Stimulated activated naive CD8-positive, alpha-beta T cell treated with anti-CD3 and anti-CD28 coated beads, Interleukin-15, amount 100 ng/mL, for 72 hours (primary cell): Measurements from ENCODE around the gene EIF1.
"Not testable (repeated sequence)": the region's sequence is repeated elsewhere in the genome, so short reads cannot be mapped to it uniquely, and the experiment has no call there.

ENCODE experiments used
- ATAC-seq: fragments of 150-1000 bp; cut with Tn5 transposase; 2 replicates; pipeline ENCODE4 v1.10.0; 2021; ENCODE audit warnings: mild to moderate bottlenecking, moderate library complexity
- DNase-seq, 2 donors: peaks; one replicate each; pipeline ENCODE4 v3.0.0; 2021 to 2022
- H3K27ac Mint-ChIP-seq, 2 donors: one replicate each; pipeline ENCODE4 v1.8.0; 2022; ENCODE audit warnings: mild to moderate bottlenecking in 2 of 2, mixed read lengths in 2 of 2, moderate library complexity in 2 of 2
- H3K27me3 Mint-ChIP-seq: one replicate; pipeline ENCODE4 v1.8.0; 2022; ENCODE audit warnings: mixed read lengths
- H3K4me1 Mint-ChIP-seq: one replicate; pipeline ENCODE4 v1.8.0; 2022; ENCODE audit warnings: mild to moderate bottlenecking, mixed read lengths
- H3K4me3 Mint-ChIP-seq, 2 donors: one replicate each; pipeline ENCODE4 v1.8.0; 2022; ENCODE audit warnings: mild to moderate bottlenecking in 2 of 2, mixed read lengths in 2 of 2, moderate library complexity in 1 of 2
- H3K9me3 Mint-ChIP-seq, 2 donors: one replicate each; pipeline ENCODE4 v1.8.0; 2022; ENCODE audit warnings: mixed read lengths in 2 of 2

The EIF1 gene

DNA sequence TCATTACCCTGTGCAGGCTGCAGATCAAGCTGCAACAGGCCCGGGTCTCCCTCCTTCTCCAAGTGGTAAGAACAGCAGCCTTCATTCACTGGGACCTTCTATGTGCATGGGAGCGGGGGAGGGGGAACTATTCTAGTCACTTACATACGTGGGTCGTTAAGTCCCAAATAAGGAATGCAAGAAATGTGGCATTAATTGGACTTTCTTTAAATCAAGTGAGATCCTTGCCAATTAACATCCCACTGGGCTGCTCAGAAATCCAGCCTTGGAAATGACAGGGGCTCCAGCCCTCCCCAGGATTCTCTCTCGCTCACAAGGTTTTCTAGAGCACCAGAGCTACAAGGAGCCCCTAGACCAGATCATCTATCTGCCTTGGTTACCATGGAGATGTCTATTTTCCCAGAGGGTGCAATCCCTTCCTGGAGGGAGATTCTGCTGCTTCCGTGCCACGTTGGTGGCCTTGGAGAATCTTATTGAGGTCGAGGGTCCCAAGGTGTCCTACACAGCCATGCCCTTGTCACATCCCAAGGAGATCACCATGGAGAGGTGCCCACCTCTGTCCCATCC is 5.2 kb upstream of the EIF1 start:
- ATAC-seq (no peak), DNase-seq (no peak)
- peaks cover 59% of the 10 kb centered on the region for H3K4me1 Mint-ChIP-seq
- no peak overlapping the region for H3K27ac Mint-ChIP-seq
- H3K27me3 Mint-ChIP-seq, result no peaks in the 10 kb centered on the region
- peaks cover 0 to under 1% of the 10 kb centered on the region in 2 donors for H3K9me3 Mint-ChIP-seq
- H3K4me3 Mint-ChIP-seq, result no peak overlapping the region

GRCh38 chr17:41684035-41684434 is 4.7 kb upstream of the EIF1 start:
- no peak for ATAC-seq
- no peak overlapping the region for H3K4me3 Mint-ChIP-seq

DNA sequence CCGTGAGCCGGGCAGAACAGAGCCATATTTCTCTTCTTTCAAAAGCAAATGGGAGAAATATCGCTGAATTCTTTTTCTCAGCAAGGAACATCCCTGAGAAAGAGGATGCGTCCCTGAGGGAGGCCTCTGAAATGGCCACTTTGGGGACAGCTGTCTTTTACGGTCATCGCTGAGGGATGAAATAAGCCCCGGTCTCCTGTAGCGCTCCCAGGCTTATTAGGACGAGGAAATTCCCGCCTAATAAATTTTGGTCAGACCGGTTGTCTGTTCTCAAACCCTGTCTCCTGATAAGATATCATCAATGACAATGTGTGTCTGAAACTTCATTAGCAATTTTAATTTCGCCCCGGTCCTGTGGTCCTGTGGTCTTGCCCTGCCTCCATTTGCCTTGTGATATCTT is 2.9 kb upstream of the EIF1 start:
- not testable (repeated sequence) for DNase-seq, H3K27me3 Mint-ChIP-seq, H3K4me3 Mint-ChIP-seq, H3K27ac Mint-ChIP-seq, ATAC-seq, H3K9me3 Mint-ChIP-seq
- peaks cover 60% of the 10 kb centered on the region for H3K4me1 Mint-ChIP-seq

More at GRCh38 chr17:41684035-41684434, 4.7 kb upstream of the EIF1 start:
- no peak for DNase-seq
- Mint-ChIP-seq H3K27ac (no peak overlapping the region), H3K9me3 (no peaks in the 10 kb centered on the region), H3K27me3 (no peaks in the 10 kb centered on the region), H3K4me1 (peaks cover 59% of the 10 kb centered on the region)

GRCh38 chr17:41686281-41686680 is 2.4 kb upstream of the EIF1 start:
- ATAC-seq, result no peak

GRCh38 chr17:41687828-41688640 is 651 bp upstream of the EIF1 start:
- peak; percentile 34 for ATAC-seq
- H3K27ac Mint-ChIP-seq, result peak overlapping the region; percentile 100
- no peaks in the 10 kb centered on the region for H3K27me3 Mint-ChIP-seq
- no peaks in the 10 kb centered on the region for H3K9me3 Mint-ChIP-seq
- peak; percentile 45 to 63 for DNase-seq
- peak overlapping the region; percentile 98 to 100 for H3K4me3 Mint-ChIP-seq
- H3K4me1 Mint-ChIP-seq, result peaks cover 62% of the 10 kb centered on the region

More at GRCh38 chr17:41686281-41686680, 2.4 kb upstream of the EIF1 start:
- Mint-ChIP-seq H3K27ac (no peak overlapping the region), H3K9me3 (no peaks in the 10 kb centered on the region), H3K4me1 (peaks cover 65% of the 10 kb centered on the region), H3K27me3 (no peaks in the 10 kb centered on the region), H3K4me3 (no peak overlapping the region)
- no peak for DNase-seq

- peaks cover 62% of the 10 kb centered on the region for H3K4me1 Mint-ChIP-seq
- DNase-seq (peak; percentile 69 to 73), ATAC-seq (peak; percentile 16)
- H3K27me3 Mint-ChIP-seq, result no peaks in the 10 kb centered on the region
- peak overlapping the region; percentile 100 for H3K27ac Mint-ChIP-seq
- H3K9me3 Mint-ChIP-seq, result no peaks in the 10 kb centered on the region
- H3K4me3 Mint-ChIP-seq, result peak overlapping the region; percentile 98 to 100
Observed at GRCh38 chr17:41689497-41690299, 1.0 kb downstream of the EIF1 start.

- ATAC-seq, result no peak
- Mint-ChIP-seq H3K27me3 (no peaks in the 10 kb centered on the region), H3K27ac (peak overlapping the region; percentile 100), H3K4me1 (peaks cover 67% of the 10 kb centered on the region), H3K4me3 (peak overlapping the region; percentile 98 to 100), H3K9me3 (no peaks in the 10 kb centered on the region)
- no peak for DNase-seq
Observed at GRCh38 chr17:41690497-41690896, 1.8 kb downstream of the EIF1 start.

- no peaks in the 10 kb centered on the region for H3K9me3 Mint-ChIP-seq
- H3K27me3 Mint-ChIP-seq, result no peaks in the 10 kb centered on the region
- DNase-seq (peak in 1 of 2 donors; percentile 43), ATAC-seq (no peak)
- H3K4me1 Mint-ChIP-seq, result peaks cover 74% of the 10 kb centered on the region
- peak overlapping the region; percentile 100 for H3K27ac Mint-ChIP-seq
- peak overlapping the region; percentile 98 to 100 for H3K4me3 Mint-ChIP-seq
Observed at GRCh38 chr17:41691031-41691777, 2.5 kb downstream of the EIF1 start.

DNA sequence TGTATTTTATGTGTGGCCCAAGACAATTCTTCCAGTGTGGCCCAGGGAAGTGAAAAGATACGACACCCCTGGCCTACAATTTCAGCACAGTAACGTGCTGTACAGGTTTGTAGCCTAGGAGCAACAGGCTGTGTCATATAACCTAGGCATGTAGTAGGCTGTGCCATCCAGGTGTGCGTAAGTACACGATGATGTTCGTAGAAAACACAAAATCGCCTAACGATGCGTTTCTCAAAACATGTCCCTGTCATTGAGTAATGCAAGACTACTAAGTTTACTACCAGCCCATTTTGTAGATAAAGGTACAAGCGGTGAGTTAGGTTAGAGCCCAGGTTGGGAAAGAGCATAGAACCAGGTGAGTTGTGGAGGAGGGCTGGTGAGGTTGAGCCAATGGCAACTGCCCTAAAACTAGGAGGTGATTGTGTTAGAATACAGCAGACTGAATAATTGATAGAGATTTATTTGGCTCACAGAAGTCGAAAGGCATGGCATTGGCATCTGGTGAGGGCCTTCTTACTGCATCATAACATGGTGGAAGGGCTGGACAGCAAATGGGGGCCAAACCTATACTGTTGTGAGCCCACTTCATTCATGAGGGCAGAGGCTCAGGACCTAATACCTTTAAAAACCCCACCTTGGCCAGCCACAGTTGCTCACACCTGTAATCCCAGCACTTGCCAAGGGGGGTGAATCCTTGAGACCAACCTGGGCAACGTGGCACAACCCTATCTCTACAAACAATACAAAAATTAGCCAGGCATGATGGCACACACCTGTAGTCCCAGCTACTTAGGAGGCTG is 4.2 kb downstream of the EIF1 start:
- DNase-seq, result peak in 1 of 2 donors; percentile 38
- peak overlapping the region in 1 of 2 donors; percentile 17 for H3K4me3 Mint-ChIP-seq
- H3K27ac Mint-ChIP-seq, result peak overlapping the region; percentile 4 to 100
- H3K27me3 Mint-ChIP-seq, result no peaks in the 10 kb centered on the region
- H3K4me1 Mint-ChIP-seq, result peaks cover 66% of the 10 kb centered on the region
- no peak for ATAC-seq
- H3K9me3 Mint-ChIP-seq, result no peaks in the 10 kb centered on the region

- Mint-ChIP-seq H3K27ac (no peak overlapping the region), H3K4me3 (no peak overlapping the region), H3K4me1 (peaks cover 46% of the 10 kb centered on the region), H3K9me3 (no peaks in the 10 kb centered on the region), H3K27me3 (no peaks in the 10 kb centered on the region)
- no peak for ATAC-seq
- DNase-seq, result no peak
Observed at GRCh38 chr17:41695134-41695661, 6.5 kb downstream of the EIF1 start.

GRCh38 chr17:41695954-41696757 is 7.5 kb downstream of the EIF1 start:
- no peak overlapping the region for H3K4me3 Mint-ChIP-seq
- H3K27ac Mint-ChIP-seq, result no peak overlapping the region

DNA sequence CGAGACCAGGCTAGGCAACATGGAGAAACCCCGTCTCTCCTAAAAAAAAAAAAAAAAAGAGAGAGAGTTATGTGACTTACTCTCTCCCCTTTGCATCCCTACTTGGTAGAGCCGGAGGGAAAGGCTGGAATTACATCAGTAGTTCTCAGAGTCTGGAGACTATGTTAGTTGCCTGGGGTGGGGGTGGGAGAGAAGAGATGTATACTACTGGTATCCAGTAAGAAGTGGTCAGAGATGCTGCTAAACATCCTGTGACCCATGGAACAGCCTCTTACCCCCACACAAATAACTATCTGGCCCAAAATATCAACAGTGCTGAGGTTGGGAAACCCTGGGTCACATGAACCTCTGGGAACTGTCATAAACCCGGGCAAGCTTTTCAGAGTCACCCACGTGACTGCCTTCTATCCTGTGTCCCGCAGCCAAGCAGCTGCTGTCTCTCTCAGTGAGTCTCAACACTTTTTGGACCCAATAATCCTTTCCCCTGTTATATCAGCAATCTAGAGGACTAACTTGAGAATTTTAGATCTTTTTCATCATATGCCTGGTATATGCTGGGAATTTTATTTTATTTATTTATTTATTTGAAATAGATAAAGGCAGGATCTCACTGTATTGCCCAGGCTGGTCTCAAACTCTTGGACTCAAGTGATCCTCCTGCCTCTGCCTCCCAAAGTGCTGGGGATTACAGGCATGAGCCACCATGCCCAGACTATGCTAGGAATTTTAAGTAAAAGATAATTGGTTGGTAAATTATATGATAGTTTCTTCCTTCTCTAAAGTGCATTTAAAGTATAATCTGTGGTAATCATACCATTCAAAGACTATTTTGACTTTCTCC is 8.7 kb downstream of the EIF1 start:
- ATAC-seq (no peak), DNase-seq (no peak)
- Mint-ChIP-seq H3K4me1 (peaks cover 26% of the 10 kb centered on the region), H3K27ac (peak overlapping the region in 1 of 2 donors; percentile 40), H3K27me3 (no peaks in the 10 kb centered on the region), H3K9me3 (no peaks in the 10 kb centered on the region), H3K4me3 (no peak overlapping the region)

More at GRCh38 chr17:41695954-41696757, 7.5 kb downstream of the EIF1 start:
- H3K27me3 Mint-ChIP-seq, result no peaks in the 10 kb centered on the region
- DNase-seq (peak; percentile 64 to 74), ATAC-seq (peak; percentile 65)
- H3K4me1 Mint-ChIP-seq, result peaks cover 37% of the 10 kb centered on the region
- H3K9me3 Mint-ChIP-seq, result no peaks in the 10 kb centered on the region

DNA sequence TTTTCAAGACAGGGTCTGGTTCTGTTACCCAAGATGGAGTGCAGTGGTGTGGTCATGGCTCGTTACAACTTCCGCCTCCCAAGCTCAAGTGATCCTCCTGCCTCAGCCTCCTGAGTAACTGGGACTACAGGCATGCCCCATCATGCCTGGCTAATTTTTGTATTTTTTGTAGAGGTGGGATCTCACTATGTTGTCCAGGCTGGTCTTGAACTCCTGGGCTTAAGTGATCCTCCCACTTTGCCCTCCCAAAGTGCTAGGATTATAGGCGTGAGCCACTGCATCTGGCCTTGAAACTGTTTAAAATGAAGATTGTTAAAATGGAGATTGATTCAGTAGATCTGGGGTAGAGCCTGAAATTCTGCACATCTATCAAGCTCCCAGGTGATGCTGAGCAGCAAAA is 12.2 kb downstream of the EIF1 start:
- not testable (repeated sequence) for H3K27ac Mint-ChIP-seq, H3K4me1 Mint-ChIP-seq, H3K4me3 Mint-ChIP-seq, DNase-seq, H3K27me3 Mint-ChIP-seq, H3K9me3 Mint-ChIP-seq, ATAC-seq
